Bronchus fibroblast of lung (primary cell): Measurements from ENCODE around the gene RNF125. TPM values are rescaled to one million over a fixed set of nuclear protein-coding genes. Genes with fewer than 3 reads are reported as not detected.

Experiments
- total RNA-seq: library from RNA; depleted of rRNA; stranded (reverse); fragments of >200 nt; gene quantifications from 2 replicates; pipeline ENCODE4 v1.2.3, GENCODE V29; 2015

Gene RNF125
- 0.30 and 0.34 TPM in 2 replicates for total RNA-seq

GRCh38 chr18:32018331-32019250, at the start of gene RNF125:
TSS of gene RNF125 (plus strand) at chr18:32018825. CDS start at chr18:32018864, 39 bp downstream.

GRCh38 chr18:32091724-32092421, 73.2 kb downstream of the RNF125 start, which contains the start of gene RNF138:
TSS of gene RNF138 (plus strand) at chr18:32091874. CDS start at chr18:32092777, 903 bp downstream.

Other genes with a start within 250 kb of the RNF125 start
- gene TRAPPC8, start 75.7 kb upstream of the RNF125 start, total RNA-seq = 16.8 and 20.1 TPM in 2 replicates
- 15.9 and 18.0 TPM in 2 replicates for gene RNF138, start 73.0 kb downstream of the RNF125 start, total RNA-seq
- gene MEP1B, start 171.2 kb downstream of the RNF125 start, total RNA-seq = not detected in 2 replicates